KOPT-K1 (cell line): Measurements from ENCODE around the gene CLDN9.

ENCODE experiments used
- H3K27ac ChIP-seq: fragments of 200-600 bp; sonication (generic); 2 replicates; pipeline ENCODE4 v1.5.1; 2016; ENCODE audit warnings: antibody characterized with exemption, mild to moderate bottlenecking, low read depth, low read length; ENCODE audit not compliant: poor library complexity, severe bottlenecking
- H3K36me3 ChIP-seq: fragments of 200-600 bp; sonication (generic); 2 replicates; pipeline ENCODE4 v1.5.1; 2017; ENCODE audit warnings: antibody characterized with exemption, mild to moderate bottlenecking, low read length, moderate library complexity; ENCODE audit not compliant: insufficient read depth
- H3K9me3 ChIP-seq: fragments of 200-600 bp; sonication (generic); 2 replicates; pipeline ENCODE4 v1.5.1; 2017; ENCODE audit warnings: antibody characterized with exemption, low read length, mild to moderate bottlenecking; ENCODE audit not compliant: insufficient read depth, poor library complexity, severe bottlenecking

CLDN9 gene

DNA sequence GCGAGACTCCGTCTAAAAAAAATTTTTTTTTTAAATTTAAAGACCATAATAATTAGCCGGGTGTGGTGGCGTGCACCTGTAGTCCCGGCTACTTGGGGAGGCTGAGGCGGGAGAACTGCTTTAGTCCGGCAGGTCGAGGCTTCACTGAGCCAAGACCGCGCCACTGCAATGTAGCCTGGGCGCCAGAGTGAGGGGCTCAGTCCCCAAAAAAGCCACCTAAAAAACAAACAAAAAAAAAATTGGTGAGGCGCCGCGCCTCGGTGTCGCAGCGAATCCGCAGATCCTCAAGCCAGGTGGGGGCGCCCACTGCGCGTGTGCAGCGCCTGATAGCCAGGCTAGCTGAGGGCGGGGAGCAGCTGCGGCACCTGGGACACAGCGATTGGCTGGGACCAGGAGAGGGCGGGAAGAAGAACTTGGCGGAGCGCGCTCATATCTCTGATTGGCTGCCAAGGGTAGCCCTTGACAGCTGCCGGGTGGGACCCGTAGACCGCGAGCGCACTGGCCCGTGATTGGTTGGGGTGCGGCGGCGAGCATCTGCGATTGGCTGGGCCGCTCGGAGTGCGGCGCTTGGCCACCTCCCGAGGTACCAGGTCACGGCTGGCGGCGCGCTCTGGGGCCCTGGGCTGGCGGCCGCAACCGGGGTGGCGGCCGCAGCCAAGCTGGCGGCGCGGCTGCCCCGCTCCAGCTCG is 9.0 kb upstream of the CLDN9 start:
- no peaks in the 10 kb centered on the region for H3K9me3 ChIP-seq
- no peak overlapping the region for H3K27ac ChIP-seq
- H3K36me3 ChIP-seq = no peaks in the 10 kb centered on the region

DNA sequence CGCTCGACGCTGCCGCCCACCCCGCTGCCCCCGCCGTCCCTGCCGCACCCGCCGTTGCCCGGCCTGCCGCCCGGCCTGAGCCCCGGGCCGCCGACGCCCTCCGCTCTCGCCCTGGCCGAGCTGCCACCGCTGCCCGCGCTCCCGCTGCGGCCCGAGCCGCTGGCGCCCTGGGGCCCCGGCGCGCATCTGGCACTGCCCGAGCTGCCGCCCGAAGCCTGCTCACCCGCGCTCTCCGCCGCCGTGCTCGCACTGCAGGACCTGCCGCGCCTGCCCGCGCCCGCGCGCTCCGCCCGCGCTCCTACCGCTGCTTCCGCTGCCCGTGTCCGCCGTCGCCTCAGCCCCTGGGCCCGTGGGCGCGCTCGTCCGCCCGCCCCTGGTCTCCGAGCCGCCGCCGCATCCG is 8.4 kb upstream of the CLDN9 start:
- Histone ChIP-seq H3K27ac (no peak overlapping the region), H3K9me3 (no peaks in the 10 kb centered on the region)

DNA sequence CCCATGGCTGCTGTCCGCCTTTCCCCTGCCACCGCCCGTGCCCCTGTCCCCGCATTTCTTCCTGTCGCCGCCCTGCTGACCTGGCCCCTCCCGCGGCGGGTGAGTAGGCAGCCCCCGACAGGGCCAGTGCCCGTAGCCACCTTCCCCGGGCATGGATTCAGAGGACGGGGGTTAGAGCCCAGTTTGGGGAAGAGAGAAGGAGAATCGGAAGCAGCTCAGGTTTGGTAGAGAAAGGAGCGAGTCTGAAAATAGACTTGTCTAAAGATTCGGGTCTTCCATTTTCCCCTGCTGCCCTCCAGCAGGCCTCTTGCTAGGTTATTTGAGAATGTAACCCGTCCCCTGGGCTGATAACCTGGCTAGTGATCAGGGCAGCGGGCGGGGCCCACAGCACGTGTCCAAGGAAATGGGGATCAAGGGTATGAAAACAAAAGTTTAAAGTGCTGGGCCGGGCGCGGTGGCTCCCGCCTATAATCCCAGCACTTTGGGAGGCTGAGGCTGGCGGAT is 7.9 kb upstream of the CLDN9 start:
- no peaks in the 10 kb centered on the region for H3K9me3 ChIP-seq

More for the DNA sequence above, 8.4 kb upstream of the CLDN9 start:
- no peaks in the 10 kb centered on the region for H3K36me3 ChIP-seq

DNA sequence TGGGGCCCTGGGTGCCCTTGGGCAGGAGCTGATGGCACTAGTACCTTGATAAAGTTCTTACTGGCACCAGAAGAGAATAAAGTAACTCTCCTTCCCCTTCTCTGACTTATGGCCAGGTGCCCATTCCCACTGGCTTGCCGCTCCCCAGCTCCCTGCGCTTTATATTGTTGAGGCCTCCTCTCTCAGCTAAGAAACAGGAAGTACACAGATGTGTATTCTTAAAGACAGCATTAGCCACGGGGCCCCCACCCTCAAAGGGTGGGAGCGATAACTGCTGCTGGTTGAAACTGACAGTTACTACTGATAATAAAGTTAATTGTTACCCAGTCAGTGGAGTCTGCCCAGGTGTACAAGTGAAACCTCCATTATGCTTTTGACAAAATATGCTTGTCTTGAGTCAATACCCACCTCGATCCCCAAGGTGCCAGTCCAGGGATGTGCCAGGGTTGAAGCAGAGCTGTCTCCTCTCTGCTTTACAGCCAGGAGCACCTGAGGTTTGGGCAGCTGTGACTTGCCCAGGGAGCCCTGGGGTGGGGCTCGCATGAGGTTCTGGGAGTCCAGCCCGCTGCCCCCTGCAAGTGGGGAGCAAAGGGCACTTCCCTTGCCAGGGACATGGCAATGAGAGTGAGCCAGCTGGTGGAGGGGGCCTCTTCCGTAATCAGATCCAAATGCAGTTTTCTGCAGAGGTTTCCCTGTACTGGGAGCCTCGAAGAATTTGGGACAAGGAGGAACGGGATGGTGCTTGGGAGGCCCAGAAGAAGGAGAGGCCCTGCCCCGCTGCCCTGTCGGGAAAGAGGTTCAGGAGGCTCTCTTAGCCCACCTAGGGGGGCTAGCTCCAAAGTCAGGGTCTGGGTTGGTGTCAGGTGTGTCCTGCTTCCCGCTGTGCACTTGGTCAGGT is 5.4 kb upstream of the CLDN9 start:
- no peaks in the 10 kb centered on the region for H3K9me3 ChIP-seq

More for the DNA sequence above, 7.9 kb upstream of the CLDN9 start:
- Histone ChIP-seq H3K27ac (no peak overlapping the region), H3K36me3 (no peaks in the 10 kb centered on the region)

DNA sequence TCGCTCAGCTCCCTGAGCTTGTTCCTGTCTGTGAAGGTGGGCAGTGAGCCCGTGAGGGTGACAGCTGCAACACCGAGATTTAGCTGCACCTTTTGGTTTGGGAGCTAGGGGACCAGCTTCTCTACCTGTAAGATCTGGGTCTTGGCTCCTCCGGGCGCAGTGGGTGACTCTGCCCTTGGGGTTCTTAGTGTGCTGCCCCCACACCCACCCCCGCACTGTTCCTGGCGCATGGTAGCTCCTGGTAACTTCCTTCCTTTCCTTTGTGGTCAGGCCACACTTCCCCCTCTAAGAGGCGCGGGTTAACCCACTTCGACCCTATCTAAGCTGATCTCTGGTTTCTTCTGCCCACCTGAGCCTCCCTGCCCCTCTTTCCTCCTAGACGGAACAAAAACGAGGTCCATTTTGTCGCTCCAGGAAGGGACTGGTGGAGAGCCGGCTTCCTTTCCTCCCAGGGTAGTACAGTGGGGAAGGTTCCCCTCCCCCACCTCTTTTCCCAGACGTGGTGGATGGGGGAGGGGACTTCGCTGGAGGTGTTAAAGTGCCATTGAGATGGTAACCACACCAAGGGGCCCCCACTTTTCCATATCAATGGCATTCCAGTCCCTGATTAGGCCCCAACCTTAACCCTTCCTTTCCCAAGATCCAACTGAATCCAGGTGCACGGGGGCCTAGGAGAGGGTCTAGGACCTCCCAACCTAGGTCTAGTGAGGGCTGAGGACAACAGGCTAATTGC is 4.6 kb upstream of the CLDN9 start:
- H3K27ac ChIP-seq = no peak overlapping the region
- no peaks in the 10 kb centered on the region for H3K9me3 ChIP-seq
- H3K36me3 ChIP-seq = no peaks in the 10 kb centered on the region

More for the DNA sequence above, 5.4 kb upstream of the CLDN9 start:
- Histone ChIP-seq H3K27ac (no peak overlapping the region), H3K36me3 (no peaks in the 10 kb centered on the region)

DNA sequence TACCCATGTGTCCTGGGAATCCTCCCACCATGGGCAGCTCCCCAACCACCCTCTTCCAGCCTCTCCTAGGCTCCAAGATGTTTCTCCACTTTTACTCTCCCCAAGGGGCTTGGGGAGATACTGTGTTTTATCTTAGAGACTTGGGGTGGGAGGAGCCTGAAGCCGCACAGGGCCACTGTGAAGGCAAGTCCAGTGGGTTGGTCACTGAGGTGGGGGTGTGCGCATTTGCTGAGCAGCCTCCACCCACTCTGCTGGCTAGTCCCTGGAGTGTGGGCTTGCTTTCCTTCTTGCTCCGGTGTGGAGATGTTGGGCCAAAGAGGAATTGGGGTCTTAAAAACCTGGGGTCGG is 4.1 kb upstream of the CLDN9 start:
- H3K27ac ChIP-seq = no peak overlapping the region

DNA sequence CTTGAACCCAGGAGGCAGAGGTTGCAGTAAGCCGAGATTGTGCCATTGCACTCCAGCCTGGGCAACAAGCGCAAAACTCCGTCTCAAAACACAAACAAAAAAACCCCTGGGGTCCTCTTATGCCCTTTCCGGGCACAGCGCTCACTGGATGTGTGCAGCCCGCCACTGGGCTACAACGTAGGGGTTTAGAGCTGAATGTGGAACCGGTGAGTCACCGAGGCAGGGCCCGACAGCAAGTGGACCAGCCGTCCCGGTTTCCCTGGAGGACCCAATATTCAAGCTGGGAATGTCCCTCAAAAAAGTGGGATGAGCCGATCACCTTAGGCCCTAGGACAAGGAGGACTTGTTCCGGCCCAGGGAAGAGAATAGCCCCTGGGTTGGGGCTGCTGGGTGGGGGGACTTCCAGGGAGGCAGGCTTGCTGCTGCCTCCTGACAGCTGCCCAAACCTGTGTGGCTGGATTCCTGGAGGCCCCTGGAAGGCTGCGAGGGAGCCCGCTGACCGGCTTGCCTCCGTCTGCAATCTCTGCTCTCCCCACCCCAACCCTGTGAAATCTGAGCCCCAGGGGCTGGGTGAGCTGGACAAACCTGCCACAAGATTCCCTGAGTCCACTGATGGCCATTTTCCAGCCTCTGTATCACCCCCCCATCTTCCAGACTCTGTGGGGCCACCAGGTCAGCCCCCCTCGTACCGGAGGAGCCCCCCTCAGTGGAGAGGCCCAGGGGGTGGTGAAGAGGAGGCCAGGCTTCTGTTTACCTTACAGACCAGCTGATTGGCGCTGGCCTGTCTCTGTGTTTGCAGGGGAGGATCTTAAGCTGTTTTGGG is 2.9 kb upstream of the CLDN9 start:
- no peak overlapping the region for H3K27ac ChIP-seq
- no peaks in the 10 kb centered on the region for H3K9me3 ChIP-seq
- H3K36me3 ChIP-seq = no peaks in the 10 kb centered on the region

More for the DNA sequence above, 4.1 kb upstream of the CLDN9 start:
- H3K9me3 ChIP-seq = no peaks in the 10 kb centered on the region
- no peaks in the 10 kb centered on the region for H3K36me3 ChIP-seq

DNA sequence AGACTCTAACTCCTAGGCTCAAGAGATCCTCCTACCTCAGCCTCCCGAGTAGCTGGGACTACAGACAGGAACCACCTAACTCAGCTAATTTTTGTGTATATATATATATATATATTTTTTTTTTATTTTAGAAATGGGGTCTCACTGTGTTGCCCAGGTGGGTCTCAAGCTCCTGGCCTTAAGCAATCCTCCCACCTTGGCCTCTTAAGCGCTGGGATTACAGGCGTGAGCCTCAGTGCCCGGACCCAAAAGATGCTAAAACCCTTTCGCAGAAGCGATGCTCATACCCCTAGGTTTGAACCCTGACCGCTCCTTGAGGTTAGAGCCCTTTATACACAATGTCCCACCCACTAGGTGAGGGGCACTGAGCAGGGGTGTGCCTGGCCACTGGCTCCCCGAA is 2.2 kb upstream of the CLDN9 start:
- Histone ChIP-seq H3K27ac (no peak overlapping the region), H3K36me3 (no peaks in the 10 kb centered on the region), H3K9me3 (no peaks in the 10 kb centered on the region)

DNA sequence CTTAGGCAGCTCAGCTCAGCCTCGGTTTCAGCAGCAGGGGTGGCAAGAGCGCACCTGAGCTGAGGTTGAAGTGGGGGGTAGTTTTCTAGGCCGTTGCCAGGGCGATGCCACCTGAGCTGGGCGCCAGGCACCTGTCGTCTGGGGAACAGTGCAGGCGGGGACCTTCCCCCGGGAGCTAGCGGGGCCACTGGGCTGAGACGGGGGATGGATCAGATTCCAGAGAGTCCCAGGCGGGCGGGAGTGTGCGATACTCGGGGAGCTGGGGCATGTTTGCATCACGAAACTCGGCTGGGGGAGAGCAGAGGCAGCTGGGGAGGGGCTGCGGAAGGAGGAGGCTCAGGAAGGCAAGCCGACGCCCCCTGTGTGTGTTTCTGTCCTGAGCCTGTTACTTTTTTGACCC is 477 bp upstream of the CLDN9 start:
- H3K9me3 ChIP-seq = no peaks in the 10 kb centered on the region
- no peak overlapping the region for H3K27ac ChIP-seq
- H3K36me3 ChIP-seq = no peaks in the 10 kb centered on the region

DNA sequence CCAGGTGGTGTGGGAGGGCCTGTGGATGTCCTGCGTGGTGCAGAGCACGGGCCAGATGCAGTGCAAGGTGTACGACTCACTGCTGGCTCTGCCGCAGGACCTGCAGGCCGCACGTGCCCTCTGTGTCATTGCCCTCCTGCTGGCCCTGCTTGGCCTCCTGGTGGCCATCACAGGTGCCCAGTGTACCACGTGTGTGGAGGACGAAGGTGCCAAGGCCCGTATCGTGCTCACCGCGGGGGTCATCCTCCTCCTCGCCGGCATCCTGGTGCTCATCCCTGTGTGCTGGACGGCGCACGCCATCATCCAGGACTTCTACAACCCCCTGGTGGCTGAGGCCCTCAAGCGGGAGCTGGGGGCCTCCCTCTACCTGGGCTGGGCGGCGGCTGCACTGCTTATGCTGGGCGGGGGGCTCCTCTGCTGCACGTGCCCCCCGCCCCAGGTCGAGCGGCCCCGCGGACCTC is 798 bp downstream of the CLDN9 start:
- no peak overlapping the region for H3K27ac ChIP-seq
- H3K9me3 ChIP-seq = no peaks in the 10 kb centered on the region
- H3K36me3 ChIP-seq = no peaks in the 10 kb centered on the region

DNA sequence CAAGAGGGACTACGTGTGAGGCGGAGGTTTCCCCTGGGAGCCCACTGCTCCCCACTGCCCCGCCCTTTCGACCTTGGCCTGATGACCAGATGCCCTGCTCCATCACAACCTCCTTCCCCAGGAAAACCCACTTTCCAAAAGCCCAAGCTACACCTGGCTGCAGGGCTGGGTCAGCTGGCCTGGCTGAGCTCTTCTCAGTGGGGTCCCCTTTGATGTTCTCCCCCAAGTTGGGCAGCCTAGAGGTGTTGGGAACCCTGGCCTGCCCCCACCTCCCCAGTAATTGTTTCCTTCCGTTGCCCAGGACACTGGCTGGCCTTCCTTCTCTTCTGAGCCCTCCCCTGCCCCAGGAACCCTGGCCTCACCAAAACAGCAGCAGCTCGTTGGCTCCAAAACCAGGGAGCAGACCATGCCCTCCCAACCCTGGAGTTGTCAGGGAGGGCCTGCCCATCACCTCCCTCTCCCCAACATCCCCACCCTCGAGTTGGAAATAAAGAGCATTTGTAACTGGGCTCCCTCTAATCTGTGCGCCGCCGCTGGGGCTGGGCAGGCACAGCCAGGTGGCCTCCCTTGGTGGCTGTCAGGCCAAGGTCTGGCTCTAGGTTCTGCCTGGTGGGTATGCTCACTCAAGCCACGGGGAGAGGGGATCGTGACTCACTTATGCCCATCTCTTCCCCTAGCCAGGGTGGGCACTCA is 1.4 kb downstream of the CLDN9 start:
- no peaks in the 10 kb centered on the region for H3K9me3 ChIP-seq
- no peak overlapping the region for H3K27ac ChIP-seq
- no peaks in the 10 kb centered on the region for H3K36me3 ChIP-seq

DNA sequence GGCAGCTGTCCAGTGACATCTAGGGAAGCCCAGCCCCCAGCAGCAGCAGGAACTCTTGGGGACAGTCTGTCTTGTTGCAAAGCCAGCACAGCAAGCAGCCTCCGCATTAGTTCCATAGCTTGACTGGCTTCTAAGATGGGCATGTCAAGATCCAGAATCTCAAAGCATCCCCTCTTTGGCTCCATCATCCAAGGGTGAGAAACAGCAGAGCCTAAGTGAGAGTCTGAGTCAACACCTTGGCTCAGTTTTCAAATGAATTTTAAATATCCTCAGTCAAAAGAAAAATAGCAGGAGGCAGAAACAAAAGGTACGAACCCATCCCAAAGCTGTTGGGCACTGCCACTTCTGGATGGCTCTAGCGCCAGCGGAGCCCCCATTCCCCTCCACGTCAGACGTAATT is 2.2 kb downstream of the CLDN9 start:
- no peak overlapping the region for H3K27ac ChIP-seq
- no peaks in the 10 kb centered on the region for H3K36me3 ChIP-seq
- H3K9me3 ChIP-seq = no peaks in the 10 kb centered on the region

DNA sequence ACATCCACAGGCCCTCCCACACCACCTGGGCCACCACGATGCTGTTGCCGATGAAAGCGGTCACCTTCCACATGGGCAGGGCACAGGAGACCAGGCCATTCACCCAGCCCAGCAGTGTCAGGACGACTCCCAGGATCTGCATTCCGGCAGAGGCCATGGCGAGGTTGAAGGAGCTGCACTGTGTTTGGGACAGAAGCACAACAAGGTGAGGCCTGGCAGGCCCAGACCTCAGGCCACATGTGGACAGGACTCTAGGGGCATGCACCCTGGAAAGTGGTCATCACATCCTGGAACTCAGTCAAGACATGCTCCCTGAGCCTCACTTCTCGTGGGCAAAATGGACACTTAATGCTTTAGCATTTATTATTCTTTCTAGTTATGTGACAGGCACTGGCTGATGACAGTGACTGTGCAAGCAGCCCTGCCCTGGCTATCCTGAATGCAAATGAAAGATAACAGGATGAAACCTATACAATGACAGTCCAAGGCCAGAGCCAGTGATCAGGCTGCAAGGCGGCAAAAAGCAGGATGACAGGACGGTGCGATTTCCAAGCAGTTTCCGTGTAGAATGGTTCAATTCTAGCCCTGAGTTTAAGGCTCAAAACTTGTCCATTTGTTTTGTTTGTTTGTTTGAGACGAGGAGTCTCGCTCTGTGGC is 3.3 kb downstream of the CLDN9 start:
- Histone ChIP-seq H3K27ac (no peak overlapping the region), H3K36me3 (no peaks in the 10 kb centered on the region), H3K9me3 (no peaks in the 10 kb centered on the region)
